IMR-90 (cell line): Measurements from ENCODE around the gene FBP1. TPM values are rescaled to one million over a fixed set of nuclear protein-coding genes. Genes with fewer than 3 reads are reported as not detected.

Experiments
- ATAC-seq: fragments of 200-7000 bp; cut with Tn5 transposase; 2 replicates; pipeline ENCODE4 v1.9.1; 2020; ENCODE audit warnings: low read depth, mild to moderate bottlenecking, moderate library complexity
- BruUV-seq: library from RNA; stranded (reverse); fragments of 400-500 nt; replicated peaks from 2 replicates; lab custom pipeline; 2021; lab: Mats Ljungman, UMichigan
- CTCF ChIA-PET: fragments of 300-600 bp; formaldehyde crosslinking; extraction: SDS; loops from one replicate; lab custom pipeline; 2021; ENCODE audit warnings: antibody characterized with exemption; lab: Yijun Ruan, JAX
- POLR2A ChIA-PET: fragments of 300-600 bp; sonication (Branson Sonifier 250); formaldehyde crosslinking; loops from one replicate; lab custom pipeline; 2022; ENCODE audit warnings: antibody characterized with exemption; ENCODE audit not compliant: unreplicated experiment; lab: Charles Lee
- DNase-seq: peaks from one replicate; pipeline ENCODE4 v3.0.0; 2013
- H2AFZ ChIP-seq: replicated peaks from 2 replicates; pipeline ENCODE3; 2013; ENCODE audit warnings: low read length, mild to moderate bottlenecking; ENCODE audit not compliant: poor library complexity
- H2AK5ac ChIP-seq: 2 replicates; pipeline ENCODE4 v1.6.1; 2013; ENCODE audit warnings: low read depth, low read length, inconsistent platforms
- H2AK9ac ChIP-seq: replicated peaks from 2 replicates; pipeline ENCODE3; 2013; ENCODE audit warnings: mild to moderate bottlenecking, low read depth, low read length, moderate library complexity; ENCODE audit not compliant: poor library complexity
- H2BK120ac ChIP-seq: 2 replicates; pipeline ENCODE4 v1.6.1; 2013; ENCODE audit warnings: low read depth, low read length, inconsistent platforms
- H2BK15ac ChIP-seq: 3 replicates; pipeline ENCODE4 v1.6.1; 2013; ENCODE audit warnings: low read depth, low read length, inconsistent platforms
- H2BK20ac ChIP-seq: 2 replicates; pipeline ENCODE4 v1.6.1; 2013; ENCODE audit warnings: low read depth, mild to moderate bottlenecking, inconsistent platforms, low read length, moderate library complexity
- H2BK5ac ChIP-seq: 2 replicates; pipeline ENCODE4 v1.6.1; 2013; ENCODE audit warnings: mild to moderate bottlenecking, low read depth, low read length, inconsistent platforms; ENCODE audit not compliant: poor library complexity, severe bottlenecking
- H3K14ac ChIP-seq: replicated peaks from 2 replicates; pipeline ENCODE4 v1.6.1; 2013; ENCODE audit warnings: low read depth, low read length, inconsistent platforms
- H3K18ac ChIP-seq: 2 replicates; pipeline ENCODE4 v1.6.1; 2013; ENCODE audit warnings: low read depth, low read length, control low read depth
- H3K23ac ChIP-seq: 2 replicates; pipeline ENCODE4 v1.6.1; 2013; ENCODE audit warnings: low read depth, low read length, inconsistent platforms
- H3K27ac ChIP-seq: 2 replicates; pipeline ENCODE4 v1.5.1; 2013; ENCODE audit warnings: mild to moderate bottlenecking, control low read depth, low read length; ENCODE audit not compliant: insufficient read depth
- H3K27me3 ChIP-seq: 2 replicates; pipeline ENCODE4 v1.6.1; 2013; ENCODE audit warnings: low read length; ENCODE audit not compliant: control insufficient read depth, insufficient read depth
- H3K36me3 ChIP-seq: 2 replicates; pipeline ENCODE4 v1.6.1; 2013; ENCODE audit warnings: low read length, mixed read lengths; ENCODE audit not compliant: control insufficient read depth, insufficient read depth
- H3K4ac ChIP-seq: 2 replicates; pipeline ENCODE4 v1.6.1; 2013; ENCODE audit warnings: low read depth, low read length, inconsistent platforms
- H3K4me1 ChIP-seq: 2 replicates; pipeline ENCODE4 v1.6.1; 2013; ENCODE audit warnings: low read length, mixed read lengths; ENCODE audit not compliant: control insufficient read depth, insufficient read depth
- H3K4me2 ChIP-seq: 2 replicates; pipeline ENCODE4 v1.6.1; 2013; ENCODE audit warnings: low read depth, mild to moderate bottlenecking, control low read depth, low read length, moderate library complexity
- H3K4me3 ChIP-seq: 2 replicates; pipeline ENCODE4 v1.5.1; 2013; ENCODE audit warnings: low read depth, mild to moderate bottlenecking, control low read depth, low read length, moderate library complexity; ENCODE audit not compliant: insufficient read depth
- H3K56ac ChIP-seq: 2 replicates; pipeline ENCODE4 v1.6.1; 2013; ENCODE audit warnings: low read length, inconsistent platforms; ENCODE audit not compliant: insufficient read depth; ENCODE audit errors: extremely low read depth
- H3K79me1 ChIP-seq, 2 experiments: 2 replicates each; pipeline ENCODE4 v1.6.1; 2013; ENCODE audit warnings: low read length in 2 of 2, inconsistent platforms in 1 of 2, low read depth in 1 of 2
- H3K9ac ChIP-seq: 2 replicates; pipeline ENCODE4 v1.6.1; 2013; ENCODE audit warnings: low read depth, low read length, control low read depth
- H3K9me1 ChIP-seq: 2 replicates; pipeline ENCODE4 v1.6.1; 2013; ENCODE audit warnings: low read length, inconsistent platforms; ENCODE audit not compliant: insufficient read depth
- H3K9me3 ChIP-seq: 2 replicates; pipeline ENCODE4 v1.6.1; 2013; ENCODE audit warnings: low read length; ENCODE audit not compliant: control insufficient read depth, insufficient read depth
- H4K20me1 ChIP-seq: 2 replicates; pipeline ENCODE4 v1.6.1; 2013; ENCODE audit warnings: low read length, inconsistent platforms; ENCODE audit not compliant: insufficient read depth
- H4K5ac ChIP-seq: 2 replicates; pipeline ENCODE4 v1.6.1; 2013; ENCODE audit warnings: mild to moderate bottlenecking, low read depth, low read length, control low read depth
- H4K8ac ChIP-seq, 2 experiments: 2 replicates each; pipeline ENCODE4 v1.6.1; 2013; ENCODE audit warnings: low read depth in 2 of 2, low read length in 2 of 2, control low read depth in 1 of 2, inconsistent platforms in 1 of 2
- H4K91ac ChIP-seq: 2 replicates; pipeline ENCODE4 v1.6.1; 2013; ENCODE audit warnings: low read depth, low read length, inconsistent platforms; ENCODE audit not compliant: insufficient read depth
- CHD1 ChIP-seq: IDR thresholded peaks from 2 replicates; pipeline ENCODE4 v1.6.1; 2012; ENCODE audit warnings: low read depth, low read length, improper control_type of control experiment
- WGBS, 2 experiments: methylation state at CpG; one replicate each; pipeline versions ENCODE4 v1.1.5 to v1.1.7; 2013; ENCODE audit warnings: missing lambda C conversion rate in 2 of 2; ENCODE audit not compliant: insufficient read length in 1 of 2; ENCODE audit errors: extremely low coverage in 2 of 2; 5-methylcytosine and 5-hydroxymethylcytosine counted together
- dilution Hi-C: fragments of 300-500 bp; cut with HindIII; formaldehyde crosslinking; loops from one replicate; pipeline ENCODE4 v1.14.3; 2018; ENCODE audit warnings: low sequenced_read_pairs; ENCODE audit not compliant: unreplicated experiment
- in situ Hi-C: fragments of 300-500 bp; cut with MboI; formaldehyde crosslinking; loops from 3 replicates; pipeline ENCODE4 v1.14.3; 2019; ENCODE audit warnings: low sequenced_read_pairs, inconsistent platforms, mixed read lengths
- intact Hi-C: fragments of 100-400 bp; cut with micrococcal nuclease; formaldehyde crosslinking; loops from 2 replicates; pipeline ENCODE4 v1.10.0; 2022
- polyA plus RNA-seq, 3 experiments: library from polyadenylated mRNA; depleted of rRNA; stranded (reverse); fragments of >200 nt; gene quantifications; 2 replicates each; pipeline ENCODE4 v1.2.3, GENCODE V29; 2012; ENCODE audit warnings: low replicate concordance in 1 of 3
- total RNA-seq: library from RNA; depleted of rRNA; stranded (reverse); fragments of >200 nt; gene quantifications from 2 replicates; pipeline ENCODE4 v1.2.3, GENCODE V29; 2012

FBP1 gene
- total and polyA plus RNA-seq, 2 of the 4 experiments (the other 2 are of a cell fraction) = not detected

- dilution Hi-C loops = no loop called here
- no peak for ATAC-seq
Measured at GRCh38 chr9:94631599-94631998, 7.7 kb downstream of the FBP1 start.

More at GRCh38 chr9:94631599-94631998, 7.7 kb downstream of the FBP1 start:
- Histone ChIP-seq H3K4ac (no peak overlapping the region), H2BK5ac (no peak overlapping the region), H3K4me2 (no peak overlapping the region), H4K91ac (no peak overlapping the region), H4K20me1 (no peaks in the 10 kb centered on the region), H2AK5ac (no peak overlapping the region), H2BK20ac (no peak overlapping the region), H2BK15ac (no peak overlapping the region), H4K8ac (no peak overlapping the region), H2BK120ac (no peak overlapping the region), H3K9me1 (no peaks in the 10 kb centered on the region), H2AK9ac (no peak overlapping the region), H3K23ac (no peak overlapping the region), H2AFZ (no peak overlapping the region), H3K27ac (no peak overlapping the region), H3K18ac (no peak overlapping the region), H3K9me3 (no peaks in the 10 kb centered on the region), H3K9ac (no peak overlapping the region), H3K36me3 (no peaks in the 10 kb centered on the region), H3K4me3 (no peak overlapping the region), H4K5ac (no peak overlapping the region), H3K27me3 (peaks cover 41% of the 10 kb centered on the region), H3K79me1 (no peaks in the 10 kb centered on the region), H3K14ac (no peak overlapping the region), H3K56ac (no peak overlapping the region), H3K4me1 (no peaks in the 10 kb centered on the region)
- ChIA-PET POLR2A (no interaction called here), CTCF (no interaction called here)
- in situ Hi-C loops = no loop called here
- no TSS peak for BruUV-seq
- intact Hi-C loops = no loop called here
- DNase-seq = no peak
- TF ChIP-seq CHD1 = no peak
- WGBS, 2 experiments = no CpG with 5 or more reads among the region's 8 CpGs
